NOMO-1 treated with DMSO at 0.1 percent for 48 hours (cell line): ENCODE measurements around the gene CT45A8.
A peak's percentile ranks its signal among the peaks of the same experiment; 100 is the strongest.
"Not testable (repeated sequence)": the region's sequence is repeated elsewhere in the genome, so short reads cannot be mapped to it uniquely, and the experiment has no call there.

Experiments used
- DNase-seq: peaks from one replicate; lab custom pipeline; 2025; ENCODE audit not compliant: unreplicated experiment; lab: John Stamatoyannopoulos, UW

Gene CT45A8

GRCh38 chrX:135854438-135854837 is at the start of gene CT45A8:
CT45A8 (minus strand) TSS chrX:135854538; CDS start chrX:135850783, 3,755 bp downstream.
- not testable (repeated sequence) for DNase-seq

GRCh38 chrX:135893294-135893817 is 39.0 kb upstream of the CT45A8 start, which contains the start of the genes CT45A10 and SAGE1:
CT45A10 (minus strand) TSS chrX:135893444; CDS start chrX:135885344, 8,100 bp downstream.
SAGE1 (plus strand) TSS chrX:135893716; CDS start chrX:135896243, 2,527 bp downstream.
- no peak for DNase-seq

DNA sequence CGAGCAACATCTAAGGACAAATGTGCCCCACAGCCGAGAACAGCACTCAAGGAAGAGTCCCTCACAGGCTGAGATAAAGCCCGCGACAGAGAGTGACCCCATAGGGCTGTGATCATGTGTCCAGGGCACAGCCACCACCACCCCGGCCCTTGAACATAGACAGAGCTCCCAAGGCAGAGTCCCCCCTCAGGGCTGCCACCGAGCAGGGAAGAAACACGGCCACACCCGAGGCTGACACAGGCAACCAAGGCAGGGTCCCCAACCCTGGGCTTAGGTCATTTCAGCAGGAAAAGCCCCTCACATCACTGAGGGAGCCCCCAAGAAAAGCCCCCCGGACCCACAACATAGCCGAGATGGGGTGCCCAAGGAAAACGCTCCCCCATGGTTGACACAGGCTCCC is 38.4 kb upstream of the CT45A8 start:
- no peak for DNase-seq

GRCh38 chrX:135890087-135890585 is 35.8 kb upstream of the CT45A8 start:
- DNase-seq: peak; percentile 9

- DNase-seq: not testable (repeated sequence)
Measured at GRCh38 chrX:135888976-135889375, 34.6 kb upstream of the CT45A8 start.

- not testable (repeated sequence) for DNase-seq
Measured at GRCh38 chrX:135888230-135888629, 33.9 kb upstream of the CT45A8 start.

DNA sequence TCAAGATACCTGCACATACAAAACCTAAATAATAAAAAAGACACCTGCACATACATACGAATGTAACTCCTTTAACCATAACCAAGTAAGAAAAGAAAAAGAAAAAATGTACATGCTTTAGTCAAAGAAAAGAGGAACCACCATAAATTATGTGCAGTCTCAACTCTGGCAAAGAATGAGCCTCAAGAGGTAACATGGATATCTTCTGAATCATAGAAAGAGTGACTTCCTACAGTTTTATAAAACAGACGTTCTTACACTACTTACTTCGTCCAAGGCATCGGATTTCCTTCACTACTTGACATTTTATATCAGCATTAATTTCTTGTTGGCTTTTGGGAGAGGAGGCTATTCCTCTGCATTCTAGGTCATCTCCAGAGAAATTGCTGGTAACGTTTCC is 28.4 kb upstream of the CT45A8 start:
- not testable (repeated sequence) for DNase-seq

DNA sequence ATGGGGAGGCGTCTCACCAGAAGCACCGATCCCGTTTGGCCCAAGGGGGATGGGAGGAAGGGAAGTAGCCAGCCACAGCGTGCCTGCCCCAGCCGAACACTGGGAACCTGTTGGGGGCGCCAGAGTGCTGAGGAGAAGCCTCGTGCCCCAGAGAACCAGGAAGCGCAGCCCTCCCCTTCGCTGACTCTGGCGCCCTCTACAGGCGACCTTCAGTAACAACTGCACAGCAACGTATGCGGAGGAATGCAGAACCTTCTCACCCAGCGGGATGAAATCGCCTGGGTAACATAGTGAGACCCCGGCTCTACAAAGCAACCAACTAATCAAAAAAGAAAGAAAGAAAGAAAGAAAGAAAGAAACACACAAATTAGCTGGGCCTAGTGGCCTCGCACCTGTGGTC is 17.4 kb upstream of the CT45A8 start, which contains the start of gene CT45A9:
Gene CT45A9, minus strand, starts transcription at position 101 of the 400 bp plus-strand sequence. CDS start 3,751 bp downstream, outside the sequence.
- DNase-seq: not testable (repeated sequence)

- DNase-seq: not testable (repeated sequence)
Measured at GRCh38 chrX:135837180-135837579, 17.2 kb downstream of the CT45A8 start, which contains the start of gene CT45A7. CT45A7 (minus strand) TSS chrX:135837280; CDS start chrX:135833533, 3,747 bp downstream.

DNA sequence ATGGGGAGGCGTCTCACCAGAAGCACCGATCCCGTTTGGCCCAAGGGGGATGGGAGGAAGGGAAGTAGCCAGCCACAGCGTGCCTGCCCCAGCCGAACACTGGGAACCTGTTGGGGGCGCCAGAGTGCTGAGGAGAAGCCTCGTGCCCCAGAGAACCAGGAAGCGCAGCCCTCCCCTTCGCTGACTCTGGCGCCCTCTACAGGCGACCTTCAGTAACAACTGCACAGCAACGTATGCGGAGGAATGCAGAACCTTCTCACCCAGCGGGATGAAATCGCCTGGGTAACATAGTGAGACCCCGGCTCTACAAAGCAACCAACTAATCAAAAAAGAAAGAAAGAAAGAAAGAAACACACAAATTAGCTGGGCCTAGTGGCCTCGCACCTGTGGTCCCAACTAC is 34.4 kb downstream of the CT45A8 start, which contains the start of gene CT45A2:
Gene CT45A2, minus strand, starts transcription at position 101 of the 400 bp plus-strand sequence. CDS start 3,747 bp downstream, outside the sequence.
- DNase-seq: not testable (repeated sequence)

DNA sequence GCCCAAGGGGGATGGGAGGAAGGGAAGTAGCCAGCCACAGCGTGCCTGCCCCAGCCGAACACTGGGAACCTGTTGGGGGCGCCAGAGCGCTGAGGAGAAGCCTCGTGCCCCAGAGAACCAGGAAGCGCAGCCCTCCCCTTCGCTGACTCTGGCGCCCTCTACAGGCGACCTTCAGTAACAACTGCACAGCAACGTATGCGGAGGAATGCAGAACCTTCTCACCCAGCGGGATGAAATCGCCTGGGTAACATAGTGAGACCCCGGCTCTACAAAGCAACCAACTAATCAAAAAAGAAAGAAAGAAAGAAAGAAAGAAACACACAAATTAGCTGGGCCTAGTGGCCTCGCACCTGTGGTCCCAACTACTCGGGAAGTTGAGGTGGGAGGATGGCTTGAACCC is 51.7 kb downstream of the CT45A8 start, which contains the start of gene CT45A6:
Gene CT45A6, minus strand, starts transcription at position 101 of the 400 bp plus-strand sequence. CDS start 3,794 bp downstream, outside the sequence.
- DNase-seq: not testable (repeated sequence)
